OCI-LY1 (cell line): ENCODE data around the gene OSMR.

Experiments used
- EZH2 ChIP-seq: fragments of 200-600 bp; sonication (generic), shearing (Covaris generic); IDR thresholded peaks from 2 replicates; pipeline ENCODE4 v1.8.0; 2017; ENCODE audit warnings: borderline replicate concordance, mixed run types, mild to moderate bottlenecking, antibody characterized with exemption, low read length, moderate library complexity, mixed read lengths
- TF ChIP-seq, protein P1 (sequence below): fragments of 200-600 bp; sonication (generic), shearing (Covaris generic); IDR thresholded peaks from 2 replicates; pipeline ENCODE4 v1.5.1; 2017; ENCODE audit warnings: mild to moderate bottlenecking, antibody characterized with exemption, low read length, moderate library complexity, mixed read lengths

- no peak for TF ChIP-seq EZH2
- TF ChIP-seq, protein P1, sequence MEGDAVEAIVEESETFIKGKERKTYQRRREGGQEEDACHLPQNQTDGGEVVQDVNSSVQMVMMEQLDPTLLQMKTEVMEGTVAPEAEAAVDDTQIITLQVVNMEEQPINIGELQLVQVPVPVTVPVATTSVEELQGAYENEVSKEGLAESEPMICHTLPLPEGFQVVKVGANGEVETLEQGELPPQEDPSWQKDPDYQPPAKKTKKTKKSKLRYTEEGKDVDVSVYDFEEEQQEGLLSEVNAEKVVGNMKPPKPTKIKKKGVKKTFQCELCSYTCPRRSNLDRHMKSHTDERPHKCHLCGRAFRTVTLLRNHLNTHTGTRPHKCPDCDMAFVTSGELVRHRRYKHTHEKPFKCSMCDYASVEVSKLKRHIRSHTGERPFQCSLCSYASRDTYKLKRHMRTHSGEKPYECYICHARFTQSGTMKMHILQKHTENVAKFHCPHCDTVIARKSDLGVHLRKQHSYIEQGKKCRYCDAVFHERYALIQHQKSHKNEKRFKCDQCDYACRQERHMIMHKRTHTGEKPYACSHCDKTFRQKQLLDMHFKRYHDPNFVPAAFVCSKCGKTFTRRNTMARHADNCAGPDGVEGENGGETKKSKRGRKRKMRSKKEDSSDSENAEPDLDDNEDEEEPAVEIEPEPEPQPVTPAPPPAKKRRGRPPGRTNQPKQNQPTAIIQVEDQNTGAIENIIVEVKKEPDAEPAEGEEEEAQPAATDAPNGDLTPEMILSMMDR: no peak
Measured at GRCh38 chr5:38940230-38940858, 94.5 kb downstream of the OSMR start.
